GM19372 (cell line): Measurements from ENCODE around the gene NPFF.
A peak's percentile ranks its signal among the peaks of the same experiment; 100 is the strongest.

Experiments used
- ATAC-seq: cut with Tn5 transposase; IDR thresholded peaks from one replicate; pipeline ENCODE4 v1.9.1; 2021; ENCODE audit warnings: mild to moderate bottlenecking, low read depth, moderate library complexity; ENCODE audit not compliant: unreplicated experiment

Gene NPFF

GRCh38 chr12:53514628-53515290 is 7.5 kb upstream of the NPFF start:
- no peak for ATAC-seq

DNA sequence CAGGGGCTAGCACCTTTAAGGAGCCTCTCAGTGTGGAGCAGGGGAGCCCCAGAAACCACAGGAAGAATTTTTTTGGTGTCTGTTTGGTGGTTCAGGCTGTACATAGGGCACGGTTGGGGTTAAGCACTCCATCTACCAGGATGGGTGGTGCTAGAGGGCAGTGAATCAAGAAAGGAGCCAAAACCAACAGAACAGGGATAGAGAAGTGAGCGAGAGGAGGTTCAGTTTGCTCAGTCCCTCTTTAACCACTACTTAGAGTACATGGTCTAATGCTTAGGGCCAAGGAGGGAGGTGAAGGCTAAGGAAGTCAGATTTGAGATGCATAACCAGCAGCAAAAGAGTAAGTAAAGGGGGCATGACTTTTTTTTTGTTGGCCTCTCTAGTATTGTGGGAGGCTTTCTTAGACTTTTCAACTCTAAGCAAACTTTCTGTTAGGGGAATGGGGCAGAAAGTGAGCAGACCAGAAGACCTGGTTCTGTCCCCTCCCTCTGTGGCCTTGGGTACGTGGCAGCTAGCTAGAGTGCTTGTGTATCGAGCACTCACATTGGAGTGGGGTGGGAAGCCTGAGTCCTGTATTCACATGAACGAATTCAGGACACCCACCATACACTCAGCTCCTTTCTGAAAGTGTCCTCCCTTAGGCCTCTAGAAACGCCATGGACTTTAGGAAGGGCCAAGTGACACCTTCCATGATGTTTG is 6.6 kb upstream of the NPFF start:
- no peak for ATAC-seq

- no peak for ATAC-seq
These were observed 3.0 kb upstream of the NPFF start for GRCh38 chr12:53510181-53510812.

- peak; percentile 96 for ATAC-seq
These were observed 1.4 kb upstream of the NPFF start for GRCh38 chr12:53508534-53509170.

- ATAC-seq = no peak
These were observed 260 bp upstream of the NPFF start for GRCh38 chr12:53507603-53507885.

DNA sequence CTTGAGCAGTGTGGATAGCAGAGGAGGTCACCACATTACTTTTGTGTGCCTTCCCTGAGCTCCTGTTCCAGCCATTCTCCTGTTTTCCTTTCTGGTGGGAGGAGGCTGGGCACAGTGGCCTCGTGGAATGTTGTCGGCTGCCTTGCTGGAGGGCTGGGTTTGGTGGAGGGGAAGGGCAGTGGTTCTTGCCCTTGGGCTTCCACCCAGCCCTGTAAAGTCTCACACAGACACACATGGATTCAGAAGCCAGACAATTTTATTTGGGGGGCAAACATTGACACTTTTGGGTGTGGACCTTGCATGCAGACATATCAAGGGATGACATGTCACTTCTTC is 866 bp downstream of the NPFF start:
- ATAC-seq = no peak

- ATAC-seq = no peak
These were observed 1.5 kb downstream of the NPFF start for GRCh38 chr12:53505555-53506449.

- ATAC-seq = no peak
These were observed 2.2 kb downstream of the NPFF start for GRCh38 chr12:53505086-53505485.

- ATAC-seq = no peak
These were observed 3.0 kb downstream of the NPFF start for GRCh38 chr12:53504004-53504920.

DNA sequence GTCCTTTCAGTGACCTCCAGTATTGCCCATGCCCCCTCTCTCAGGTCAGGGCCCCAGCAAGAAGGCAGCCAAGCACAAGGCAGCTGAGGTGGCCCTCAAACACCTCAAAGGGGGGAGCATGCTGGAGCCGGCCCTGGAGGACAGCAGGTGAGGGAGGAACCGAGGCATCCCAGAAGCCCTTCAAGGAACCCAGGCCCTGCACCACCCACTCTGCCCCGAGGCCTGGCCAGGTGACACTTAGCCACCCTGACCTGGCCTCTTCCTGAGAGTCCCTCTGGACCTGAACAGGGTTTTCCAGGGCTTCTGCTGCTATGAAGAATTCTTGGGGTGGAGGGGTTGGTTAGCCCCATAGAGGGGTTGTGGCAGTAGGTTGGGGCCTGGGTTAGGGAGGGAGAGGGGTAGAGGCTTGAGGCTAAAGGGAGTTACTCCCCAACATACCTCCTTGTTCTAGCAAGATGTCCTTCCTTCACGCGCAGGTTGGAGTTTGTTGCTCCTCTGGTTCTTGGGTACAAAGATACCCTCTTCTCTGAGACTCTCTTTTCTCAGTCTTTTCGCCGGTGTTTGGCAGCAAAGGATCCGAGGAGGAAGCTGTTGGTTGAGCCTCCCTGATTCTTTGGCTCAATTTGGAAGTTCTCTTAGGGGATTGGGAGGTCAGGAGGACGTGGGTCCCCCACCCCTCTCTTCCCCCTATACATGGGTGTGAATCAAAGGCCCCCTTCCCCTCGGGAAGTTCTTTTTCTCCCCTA is 4.1 kb downstream of the NPFF start:
- no peak for ATAC-seq

GRCh38 chr12:53502331-53502730 is 5.0 kb downstream of the NPFF start:
- ATAC-seq = no peak

DNA sequence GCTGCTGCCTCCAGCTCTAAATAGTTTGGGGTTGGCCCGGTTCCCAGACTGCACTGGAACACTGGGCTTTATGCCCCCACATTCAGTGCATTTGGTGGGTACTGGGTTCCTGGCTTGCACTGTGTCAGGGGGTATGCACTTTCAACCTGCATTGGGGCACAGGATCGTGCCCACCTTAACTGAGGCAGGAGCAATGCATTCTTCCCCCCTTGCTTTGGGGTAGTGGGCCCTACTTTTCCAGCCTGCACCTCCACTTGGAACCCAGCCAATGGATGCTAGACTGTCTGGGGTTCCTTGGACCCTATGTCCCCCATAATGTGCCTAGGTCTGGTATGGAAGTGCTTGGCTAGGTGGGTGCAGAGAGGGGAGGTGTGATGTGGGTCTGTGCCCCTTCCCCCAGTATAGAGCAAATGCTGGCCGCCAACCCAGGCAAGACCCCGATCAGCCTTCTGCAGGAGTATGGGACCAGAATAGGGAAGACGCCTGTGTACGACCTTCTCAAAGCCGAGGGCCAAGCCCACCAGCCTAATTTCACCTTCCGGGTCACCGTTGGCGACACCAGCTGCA is 5.6 kb downstream of the NPFF start:
- ATAC-seq = no peak

GRCh38 chr12:53500776-53501614 is 6.3 kb downstream of the NPFF start, which contains the start of gene TARBP2:
Gene TARBP2 (plus strand): TSS chr12:53501283. CDS start chr12:53501409, 126 bp downstream.
- ATAC-seq = peak; percentile 75

GRCh38 chr12:53500142-53500775 is 7.0 kb downstream of the NPFF start:
- no peak for ATAC-seq

DNA sequence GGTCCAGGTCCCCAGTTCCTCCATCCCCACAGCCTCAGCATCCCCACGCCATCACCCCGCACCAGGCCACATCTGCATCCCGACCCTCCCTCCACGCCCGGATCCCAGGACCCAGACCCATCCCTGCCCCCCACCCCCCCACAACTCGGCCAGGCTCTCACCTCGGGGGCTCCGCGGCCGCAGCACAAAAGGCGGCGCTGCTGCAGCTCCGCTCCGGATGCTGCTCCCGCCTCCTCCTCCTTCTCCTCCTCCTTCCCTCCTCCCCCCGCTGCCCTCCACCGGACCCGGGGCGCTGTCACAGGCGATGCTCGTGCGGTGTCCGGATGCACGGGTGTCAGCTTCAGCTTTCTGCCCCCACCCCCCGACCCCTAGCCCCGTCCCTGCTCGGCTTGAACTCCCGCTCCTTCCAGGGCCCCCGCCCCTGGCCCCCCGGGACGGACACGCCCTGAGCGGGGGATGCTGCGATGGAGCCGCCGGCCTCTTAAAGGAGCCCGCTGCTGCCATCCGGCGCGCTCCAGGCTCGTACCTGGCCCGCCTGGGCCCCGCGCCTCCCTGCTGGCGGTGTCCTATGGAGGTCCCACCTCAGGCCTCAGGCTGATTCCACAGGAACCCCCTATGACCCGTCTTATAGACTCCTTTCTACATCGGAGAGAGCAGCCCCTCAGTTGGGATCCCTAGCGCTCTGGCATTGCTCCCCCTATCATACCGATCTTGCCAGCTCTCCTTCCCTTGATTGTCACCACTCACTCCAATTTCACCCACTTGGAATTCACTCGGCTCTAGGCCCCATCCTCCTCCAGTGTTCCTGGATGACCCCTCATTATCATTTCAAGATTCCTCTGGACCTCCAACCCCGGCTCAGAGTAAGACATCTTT is 7.8 kb downstream of the NPFF start, which contains the start of gene MAP3K12:
TSS of gene MAP3K12 (minus strand) at position 193 of the 876 bp plus-strand sequence. CDS start 12,067 bp downstream, outside the sequence.
- no peak for ATAC-seq

GRCh38 chr12:53498235-53498630 is 9.1 kb downstream of the NPFF start:
- no peak for ATAC-seq
